A549 (cell line): ENCODE results near the gene OR6B1.

Experiments
- CHD2 ChIP-seq: fragments of 150-350 bp; IDR thresholded peaks from 2 replicates; pipeline ENCODE4 v1.6.1; 2014; ENCODE audit warnings: low read length; ENCODE audit not compliant: partially characterized antibody
- ESRRA ChIP-seq: fragments of 150-350 bp; IDR thresholded peaks from 2 replicates; pipeline ENCODE4 v1.6.1; 2014; ENCODE audit warnings: mild to moderate bottlenecking, low read length, borderline replicate concordance
- NR3C1 ChIP-seq: fragments of >200 bp; sonication (Bioruptor Twin); formaldehyde crosslinking; IDR thresholded peaks from 3 replicates; pipeline ENCODE4 v1.6.1; 2017
- POLR2A ChIP-seq: IDR thresholded peaks from 2 replicates; pipeline ENCODE4 v1.6.1; 2012; ENCODE audit warnings: mild to moderate bottlenecking, low read length
- TF ChIP-seq, protein P1 (sequence below): fragments of >200 bp; sonication (Bioruptor Twin); formaldehyde crosslinking; IDR thresholded peaks from 3 replicates; pipeline ENCODE4 v1.5.1; 2016
- TF ChIP-seq, protein P2 (sequence below): fragments of 150-350 bp; IDR thresholded peaks from 2 replicates; pipeline ENCODE4 v1.6.1; 2014; ENCODE audit warnings: low read depth, mild to moderate bottlenecking, low read length
- TF ChIP-seq, protein P3 (sequence below): IDR thresholded peaks from 2 replicates; pipeline ENCODE4 v1.6.1; 2012; ENCODE audit warnings: low read depth, borderline replicate concordance
- TF ChIP-seq, protein P4 (sequence below): IDR thresholded peaks from 2 replicates; pipeline ENCODE4 v1.6.1; 2012

DNA sequence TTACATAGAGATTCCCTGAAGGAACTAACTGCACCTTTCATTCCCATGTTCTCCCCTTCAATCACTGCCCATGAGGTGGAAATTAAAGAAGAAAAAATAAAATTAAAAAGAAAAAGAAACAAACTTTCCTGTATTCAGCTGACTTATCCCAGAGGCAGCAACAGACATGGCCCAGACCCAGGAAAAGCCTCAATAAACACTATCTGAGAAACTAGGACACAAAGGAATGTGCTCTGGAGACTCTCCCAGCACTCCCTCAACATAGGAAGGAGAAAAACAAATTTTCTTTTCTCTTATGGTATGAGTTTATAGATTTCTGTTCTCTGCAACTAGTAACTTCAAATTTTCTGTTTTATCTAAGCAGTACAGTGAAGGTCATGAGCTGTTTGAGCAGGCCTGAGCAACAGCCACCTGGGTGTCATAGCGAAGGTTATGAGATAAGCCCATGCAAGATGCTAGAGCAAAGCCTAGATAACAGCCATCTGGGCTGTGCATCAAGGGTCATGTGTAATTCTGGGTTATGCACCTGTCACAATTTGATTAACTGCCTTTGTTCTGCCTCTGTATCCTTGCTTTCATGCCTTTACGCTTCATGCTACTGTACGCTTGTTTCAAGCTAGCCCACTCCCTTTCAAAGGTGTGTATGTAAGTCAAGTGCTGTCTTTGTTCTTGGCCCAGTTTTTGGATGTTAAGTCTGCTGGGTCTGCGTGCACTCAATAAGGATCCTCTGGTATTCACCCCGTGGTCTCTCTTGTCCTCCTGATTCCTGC lies 11.0 kb upstream of the OR6B1 start:
- TF ChIP-seq, protein P1, sequence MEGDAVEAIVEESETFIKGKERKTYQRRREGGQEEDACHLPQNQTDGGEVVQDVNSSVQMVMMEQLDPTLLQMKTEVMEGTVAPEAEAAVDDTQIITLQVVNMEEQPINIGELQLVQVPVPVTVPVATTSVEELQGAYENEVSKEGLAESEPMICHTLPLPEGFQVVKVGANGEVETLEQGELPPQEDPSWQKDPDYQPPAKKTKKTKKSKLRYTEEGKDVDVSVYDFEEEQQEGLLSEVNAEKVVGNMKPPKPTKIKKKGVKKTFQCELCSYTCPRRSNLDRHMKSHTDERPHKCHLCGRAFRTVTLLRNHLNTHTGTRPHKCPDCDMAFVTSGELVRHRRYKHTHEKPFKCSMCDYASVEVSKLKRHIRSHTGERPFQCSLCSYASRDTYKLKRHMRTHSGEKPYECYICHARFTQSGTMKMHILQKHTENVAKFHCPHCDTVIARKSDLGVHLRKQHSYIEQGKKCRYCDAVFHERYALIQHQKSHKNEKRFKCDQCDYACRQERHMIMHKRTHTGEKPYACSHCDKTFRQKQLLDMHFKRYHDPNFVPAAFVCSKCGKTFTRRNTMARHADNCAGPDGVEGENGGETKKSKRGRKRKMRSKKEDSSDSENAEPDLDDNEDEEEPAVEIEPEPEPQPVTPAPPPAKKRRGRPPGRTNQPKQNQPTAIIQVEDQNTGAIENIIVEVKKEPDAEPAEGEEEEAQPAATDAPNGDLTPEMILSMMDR = no peak
- TF ChIP-seq POLR2A = no peak
- TF ChIP-seq, protein P2, sequence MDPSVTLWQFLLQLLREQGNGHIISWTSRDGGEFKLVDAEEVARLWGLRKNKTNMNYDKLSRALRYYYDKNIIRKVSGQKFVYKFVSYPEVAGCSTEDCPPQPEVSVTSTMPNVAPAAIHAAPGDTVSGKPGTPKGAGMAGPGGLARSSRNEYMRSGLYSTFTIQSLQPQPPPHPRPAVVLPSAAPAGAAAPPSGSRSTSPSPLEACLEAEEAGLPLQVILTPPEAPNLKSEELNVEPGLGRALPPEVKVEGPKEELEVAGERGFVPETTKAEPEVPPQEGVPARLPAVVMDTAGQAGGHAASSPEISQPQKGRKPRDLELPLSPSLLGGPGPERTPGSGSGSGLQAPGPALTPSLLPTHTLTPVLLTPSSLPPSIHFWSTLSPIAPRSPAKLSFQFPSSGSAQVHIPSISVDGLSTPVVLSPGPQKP = no peak
- TF ChIP-seq, protein P3, sequence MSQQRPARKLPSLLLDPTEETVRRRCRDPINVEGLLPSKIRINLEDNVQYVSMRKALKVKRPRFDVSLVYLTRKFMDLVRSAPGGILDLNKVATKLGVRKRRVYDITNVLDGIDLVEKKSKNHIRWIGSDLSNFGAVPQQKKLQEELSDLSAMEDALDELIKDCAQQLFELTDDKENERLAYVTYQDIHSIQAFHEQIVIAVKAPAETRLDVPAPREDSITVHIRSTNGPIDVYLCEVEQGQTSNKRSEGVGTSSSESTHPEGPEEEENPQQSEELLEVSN = no peak
- TF ChIP-seq ESRRA = no peak
- TF ChIP-seq CHD2 = no peak
- no peak for TF ChIP-seq NR3C1
- TF ChIP-seq, protein P4, sequence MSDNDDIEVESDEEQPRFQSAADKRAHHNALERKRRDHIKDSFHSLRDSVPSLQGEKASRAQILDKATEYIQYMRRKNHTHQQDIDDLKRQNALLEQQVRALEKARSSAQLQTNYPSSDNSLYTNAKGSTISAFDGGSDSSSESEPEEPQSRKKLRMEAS = no peak
